ENCODE results near the gene TAL2.

Gene TAL2

DNA sequence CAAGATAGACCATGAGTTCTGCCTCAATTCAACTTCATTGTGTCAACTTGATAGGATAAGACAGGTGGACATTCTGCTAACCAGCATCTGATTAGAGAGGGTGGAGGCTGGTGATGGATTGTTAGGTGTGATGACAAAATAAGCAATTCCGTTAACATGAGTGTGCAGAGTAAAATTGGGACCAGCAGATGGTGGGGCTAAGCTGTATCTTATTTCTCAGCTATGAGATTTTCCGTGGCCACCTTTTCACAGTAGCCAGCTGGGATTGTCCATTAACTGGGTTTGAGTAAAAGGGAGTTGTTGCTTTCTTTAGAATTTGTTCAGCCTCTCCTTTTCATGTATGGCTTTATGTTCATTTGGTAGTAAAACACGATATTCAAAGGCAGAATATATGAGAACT, 28.8 kb upstream of the TAL2 start:
- TF ChIP-seq FOXM1 (IDR thresholded peaks at IDR 0.05; ENCODE audit: borderline replicate concordance, low read depth) (no peak), YY1 (IDR thresholded peaks at IDR 0.05; ENCODE audit: low read depth) (no peak), RAD21 (IDR thresholded peaks at IDR 0.05; ENCODE audit: low read depth) (no peak), ZBTB7A (IDR thresholded peaks at IDR 0.05; ENCODE audit: low read depth) (no peak), NFIC (IDR thresholded peaks at IDR 0.05) (no peak), TAF1 (IDR thresholded peaks at IDR 0.05; ENCODE audit: low read depth) (no peak), TCF12 (IDR thresholded peaks at IDR 0.05; ENCODE audit: low read depth) (no peak)
- TF ChIP-seq, protein P1, sequence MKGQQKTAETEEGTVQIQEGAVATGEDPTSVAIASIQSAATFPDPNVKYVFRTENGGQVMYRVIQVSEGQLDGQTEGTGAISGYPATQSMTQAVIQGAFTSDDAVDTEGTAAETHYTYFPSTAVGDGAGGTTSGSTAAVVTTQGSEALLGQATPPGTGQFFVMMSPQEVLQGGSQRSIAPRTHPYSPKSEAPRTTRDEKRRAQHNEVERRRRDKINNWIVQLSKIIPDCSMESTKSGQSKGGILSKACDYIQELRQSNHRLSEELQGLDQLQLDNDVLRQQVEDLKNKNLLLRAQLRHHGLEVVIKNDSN (IDR thresholded peaks at IDR 0.05), result no peak
- TF ChIP-seq, protein P2, sequence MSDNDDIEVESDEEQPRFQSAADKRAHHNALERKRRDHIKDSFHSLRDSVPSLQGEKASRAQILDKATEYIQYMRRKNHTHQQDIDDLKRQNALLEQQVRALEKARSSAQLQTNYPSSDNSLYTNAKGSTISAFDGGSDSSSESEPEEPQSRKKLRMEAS (IDR thresholded peaks at IDR 0.05), result no peak
- TF ChIP-seq, protein P3, sequence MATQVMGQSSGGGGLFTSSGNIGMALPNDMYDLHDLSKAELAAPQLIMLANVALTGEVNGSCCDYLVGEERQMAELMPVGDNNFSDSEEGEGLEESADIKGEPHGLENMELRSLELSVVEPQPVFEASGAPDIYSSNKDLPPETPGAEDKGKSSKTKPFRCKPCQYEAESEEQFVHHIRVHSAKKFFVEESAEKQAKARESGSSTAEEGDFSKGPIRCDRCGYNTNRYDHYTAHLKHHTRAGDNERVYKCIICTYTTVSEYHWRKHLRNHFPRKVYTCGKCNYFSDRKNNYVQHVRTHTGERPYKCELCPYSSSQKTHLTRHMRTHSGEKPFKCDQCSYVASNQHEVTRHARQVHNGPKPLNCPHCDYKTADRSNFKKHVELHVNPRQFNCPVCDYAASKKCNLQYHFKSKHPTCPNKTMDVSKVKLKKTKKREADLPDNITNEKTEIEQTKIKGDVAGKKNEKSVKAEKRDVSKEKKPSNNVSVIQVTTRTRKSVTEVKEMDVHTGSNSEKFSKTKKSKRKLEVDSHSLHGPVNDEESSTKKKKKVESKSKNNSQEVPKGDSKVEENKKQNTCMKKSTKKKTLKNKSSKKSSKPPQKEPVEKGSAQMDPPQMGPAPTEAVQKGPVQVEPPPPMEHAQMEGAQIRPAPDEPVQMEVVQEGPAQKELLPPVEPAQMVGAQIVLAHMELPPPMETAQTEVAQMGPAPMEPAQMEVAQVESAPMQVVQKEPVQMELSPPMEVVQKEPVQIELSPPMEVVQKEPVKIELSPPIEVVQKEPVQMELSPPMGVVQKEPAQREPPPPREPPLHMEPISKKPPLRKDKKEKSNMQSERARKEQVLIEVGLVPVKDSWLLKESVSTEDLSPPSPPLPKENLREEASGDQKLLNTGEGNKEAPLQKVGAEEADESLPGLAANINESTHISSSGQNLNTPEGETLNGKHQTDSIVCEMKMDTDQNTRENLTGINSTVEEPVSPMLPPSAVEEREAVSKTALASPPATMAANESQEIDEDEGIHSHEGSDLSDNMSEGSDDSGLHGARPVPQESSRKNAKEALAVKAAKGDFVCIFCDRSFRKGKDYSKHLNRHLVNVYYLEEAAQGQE (IDR thresholded peaks at IDR 0.05; ENCODE audit: low read depth), result no peak

DNA sequence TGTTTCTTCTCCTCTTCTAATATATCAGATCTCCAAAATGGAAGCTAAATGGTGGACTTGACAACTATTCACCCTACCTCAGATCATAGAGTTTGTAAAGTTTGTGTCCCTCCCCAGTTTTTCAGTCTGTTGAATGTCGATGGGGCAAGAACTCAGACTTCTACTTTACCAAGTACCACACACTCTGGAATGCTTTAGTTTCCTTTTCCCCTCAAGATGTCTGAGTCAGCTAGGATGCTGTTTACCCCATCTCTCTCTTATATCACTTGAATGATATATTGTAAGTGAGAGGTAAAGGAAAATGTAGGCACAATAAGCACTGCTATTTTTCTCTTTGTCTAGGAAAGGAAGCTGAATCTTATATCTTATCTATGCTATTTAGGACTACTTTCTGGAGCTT, 25.9 kb upstream of the TAL2 start:
- TF ChIP-seq TAF1 (IDR thresholded peaks at IDR 0.05; ENCODE audit: low read depth) (no peak), TCF12 (IDR thresholded peaks at IDR 0.05; ENCODE audit: low read depth) (no peak), CEBPB (IDR thresholded peaks at IDR 0.05) (no peak), RAD21 (IDR thresholded peaks at IDR 0.05; ENCODE audit: low read depth) (no peak), YY1 (IDR thresholded peaks at IDR 0.05; ENCODE audit: low read depth) (no peak), TEAD4 (IDR thresholded peaks at IDR 0.05) (no peak), FOXM1 (IDR thresholded peaks at IDR 0.05; ENCODE audit: borderline replicate concordance, low read depth) (no peak), ZBTB7A (IDR thresholded peaks at IDR 0.05; ENCODE audit: low read depth) (no peak), EP300 (IDR thresholded peaks at IDR 0.05; ENCODE audit: borderline replicate concordance) (no peak), NFIC (IDR thresholded peaks at IDR 0.05) (no peak), CREB1 (IDR thresholded peaks at IDR 0.05; ENCODE audit: low read depth) (no peak)
- TF ChIP-seq, protein P2 (IDR thresholded peaks at IDR 0.05), result no peak

DNA sequence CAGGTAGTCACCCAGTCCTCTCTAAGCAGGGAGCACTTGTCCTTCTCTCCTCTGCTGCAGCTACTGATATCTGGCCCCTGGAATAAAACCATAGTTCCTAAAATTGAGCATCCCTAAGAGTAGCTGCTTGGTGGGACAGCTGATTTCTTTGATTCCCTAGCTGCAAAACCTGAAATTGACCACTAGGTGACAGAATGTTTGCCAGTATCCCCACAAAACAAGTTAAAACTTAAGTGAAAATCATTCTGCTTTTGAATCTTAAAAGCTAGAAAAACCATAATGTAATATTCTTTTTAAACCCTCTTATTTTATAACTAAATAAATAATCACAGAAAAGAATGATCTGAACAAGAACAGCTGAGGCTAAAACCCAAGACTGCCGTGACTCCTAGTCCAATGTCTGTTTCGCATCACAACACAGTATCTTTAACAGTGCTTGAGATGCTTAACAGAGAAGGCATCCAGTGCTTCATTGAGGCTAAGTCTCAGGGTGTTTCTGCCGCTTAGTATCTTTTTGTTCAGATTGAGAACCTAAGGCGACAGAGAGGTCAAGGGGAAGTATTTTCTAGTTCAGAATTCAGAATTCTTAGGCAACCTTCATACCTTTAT, 24.4 kb upstream of the TAL2 start:
- TF ChIP-seq EGR1 (IDR thresholded peaks at IDR 0.05) (no peak), EP300 (IDR thresholded peaks at IDR 0.05; ENCODE audit: borderline replicate concordance) (no peak), TEAD4 (IDR thresholded peaks at IDR 0.05) (no peak), TCF12 (IDR thresholded peaks at IDR 0.05; ENCODE audit: low read depth) (no peak), NFIC (IDR thresholded peaks at IDR 0.05) (no peak), YY1 (IDR thresholded peaks at IDR 0.05; ENCODE audit: low read depth) (no peak), FOXM1 (IDR thresholded peaks at IDR 0.05; ENCODE audit: borderline replicate concordance, low read depth) (no peak), ZBTB7A (IDR thresholded peaks at IDR 0.05; ENCODE audit: low read depth) (no peak), TAF1 (IDR thresholded peaks at IDR 0.05; ENCODE audit: low read depth) (no peak), RAD21 (IDR thresholded peaks at IDR 0.05; ENCODE audit: low read depth) (no peak), CREB1 (IDR thresholded peaks at IDR 0.05; ENCODE audit: low read depth) (no peak), CEBPB (IDR thresholded peaks at IDR 0.05) (no peak)
- TF ChIP-seq, protein P3 (IDR thresholded peaks at IDR 0.05; ENCODE audit: low read depth), result no peak
- TF ChIP-seq, protein P1 (IDR thresholded peaks at IDR 0.05), result no peak
- TF ChIP-seq, protein P2 (IDR thresholded peaks at IDR 0.05), result no peak

DNA sequence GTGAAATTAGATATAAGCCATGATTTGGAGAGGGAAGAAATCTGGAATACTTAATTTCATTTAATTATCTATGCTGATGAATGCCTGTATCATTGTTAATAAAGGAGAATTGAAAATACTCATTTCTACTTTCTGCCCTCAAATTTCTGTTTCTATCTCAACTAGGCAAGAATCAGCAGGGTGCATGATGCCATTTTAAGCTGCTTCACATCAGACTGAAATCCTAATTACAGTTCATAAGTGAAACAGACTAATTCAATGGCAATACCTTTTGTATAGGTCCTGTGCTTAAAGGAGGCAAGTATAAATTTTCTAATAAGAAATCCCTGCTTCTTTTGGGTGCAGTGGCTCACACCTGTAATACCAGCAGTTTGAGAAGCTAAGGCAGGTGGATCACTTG, 22.3 kb upstream of the TAL2 start:
- TF ChIP-seq NFIC (IDR thresholded peaks at IDR 0.05) (no peak), ZBTB7A (IDR thresholded peaks at IDR 0.05; ENCODE audit: low read depth) (no peak), TAF1 (IDR thresholded peaks at IDR 0.05; ENCODE audit: low read depth) (no peak), CREB1 (IDR thresholded peaks at IDR 0.05; ENCODE audit: low read depth) (no peak)

DNA sequence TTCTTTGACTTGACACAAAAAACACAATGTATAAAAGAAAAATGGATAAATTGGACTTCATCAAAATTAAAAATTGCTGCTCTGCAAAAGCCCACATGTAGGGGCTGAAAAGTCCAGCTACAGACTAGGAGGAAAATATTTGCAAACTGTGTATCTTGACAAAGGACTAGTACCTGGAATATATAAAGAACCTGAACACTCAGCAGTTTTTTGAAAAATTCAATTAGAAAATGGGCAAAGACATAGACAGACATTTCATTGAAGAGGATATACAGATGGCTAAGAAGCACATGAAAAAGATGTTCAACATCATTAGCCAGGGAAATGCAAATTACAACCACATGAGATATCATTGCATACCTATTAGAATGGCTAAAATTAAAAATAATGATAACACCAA, 18.5 kb upstream of the TAL2 start:
- TF ChIP-seq NFIC (IDR thresholded peaks at IDR 0.05) (no peak), RAD21 (IDR thresholded peaks at IDR 0.05; ENCODE audit: low read depth) (no peak)

Data from Ishikawa (cell line).